Measurements from ENCODE around the gene RARA.

RARA gene

DNA sequence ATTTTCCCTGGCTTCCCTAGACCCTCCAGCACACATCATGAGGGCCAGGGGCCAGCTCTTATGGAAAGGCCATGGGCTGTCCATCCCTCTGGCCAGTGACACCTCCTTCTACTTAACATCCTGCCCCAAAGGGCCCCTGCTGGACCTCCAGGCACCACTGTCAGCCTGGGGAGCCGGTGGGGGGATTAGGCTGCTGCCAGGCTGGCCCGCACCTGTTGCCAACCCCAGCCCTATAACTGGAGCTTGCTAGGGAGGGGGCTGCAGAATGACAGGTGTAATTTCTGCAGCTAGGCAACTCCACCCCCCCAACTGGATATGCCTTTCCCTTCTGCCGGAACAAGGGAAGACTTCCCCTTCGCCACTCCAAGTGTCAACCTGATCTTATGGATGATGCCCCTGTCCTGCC lies 12.5 kb downstream of the RARA start:
- Histone ChIP-seq H3K36me3 (peaks cover 4% of the 10 kb centered on the region), H3K9me3 (no peaks in the 10 kb centered on the region), H3K27me3 (no peaks in the 10 kb centered on the region), H3K4me1 (ENCODE audit: control insufficient read depth in 1 of 2, insufficient read depth in 1 of 2, low read depth in 1 of 2, low read length in 1 of 2) (peaks cover 81 to 92% of the 10 kb centered on the region in 2 experiments), H3K4me3 (ENCODE audit: low read depth in 1 of 2, low read length in 1 of 2) (peak overlapping the region; percentile 88 to 99), H3K27ac (peak overlapping the region; percentile 98)
- TF ChIP-seq, protein P1, sequence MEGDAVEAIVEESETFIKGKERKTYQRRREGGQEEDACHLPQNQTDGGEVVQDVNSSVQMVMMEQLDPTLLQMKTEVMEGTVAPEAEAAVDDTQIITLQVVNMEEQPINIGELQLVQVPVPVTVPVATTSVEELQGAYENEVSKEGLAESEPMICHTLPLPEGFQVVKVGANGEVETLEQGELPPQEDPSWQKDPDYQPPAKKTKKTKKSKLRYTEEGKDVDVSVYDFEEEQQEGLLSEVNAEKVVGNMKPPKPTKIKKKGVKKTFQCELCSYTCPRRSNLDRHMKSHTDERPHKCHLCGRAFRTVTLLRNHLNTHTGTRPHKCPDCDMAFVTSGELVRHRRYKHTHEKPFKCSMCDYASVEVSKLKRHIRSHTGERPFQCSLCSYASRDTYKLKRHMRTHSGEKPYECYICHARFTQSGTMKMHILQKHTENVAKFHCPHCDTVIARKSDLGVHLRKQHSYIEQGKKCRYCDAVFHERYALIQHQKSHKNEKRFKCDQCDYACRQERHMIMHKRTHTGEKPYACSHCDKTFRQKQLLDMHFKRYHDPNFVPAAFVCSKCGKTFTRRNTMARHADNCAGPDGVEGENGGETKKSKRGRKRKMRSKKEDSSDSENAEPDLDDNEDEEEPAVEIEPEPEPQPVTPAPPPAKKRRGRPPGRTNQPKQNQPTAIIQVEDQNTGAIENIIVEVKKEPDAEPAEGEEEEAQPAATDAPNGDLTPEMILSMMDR (IDR thresholded peaks at IDR 0.05): no peak

DNA sequence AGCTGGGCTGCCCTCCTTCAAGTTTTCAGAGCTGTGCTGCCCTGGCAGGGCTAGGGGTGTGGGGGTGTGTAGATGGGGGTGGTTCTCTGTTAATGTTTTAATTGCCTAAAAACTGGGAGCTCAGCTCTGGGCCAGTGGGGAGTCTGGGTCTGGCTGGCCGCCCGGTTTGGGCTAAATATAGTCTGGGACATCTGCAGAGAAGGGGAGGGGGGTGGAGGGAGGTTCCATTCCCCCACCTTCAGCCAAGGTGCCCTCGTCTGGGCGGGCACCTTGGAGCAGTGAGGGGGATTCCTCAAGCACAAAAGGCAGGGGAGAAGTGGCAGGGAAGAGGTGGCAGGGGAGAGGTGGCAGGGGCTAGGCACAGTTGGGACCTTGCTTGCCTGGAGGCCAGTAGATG lies 13.0 kb downstream of the RARA start:
- Histone ChIP-seq H3K9me3 (no peaks in the 10 kb centered on the region), H3K36me3 (peaks cover 4% of the 10 kb centered on the region), H3K27me3 (no peaks in the 10 kb centered on the region), H3K4me1 (ENCODE audit: control insufficient read depth in 1 of 2, insufficient read depth in 1 of 2, low read depth in 1 of 2, low read length in 1 of 2) (peaks cover 81 to 92% of the 10 kb centered on the region in 2 experiments), H3K27ac (peak overlapping the region; percentile 98), H3K4me3 (ENCODE audit: low read depth in 1 of 2, low read length in 1 of 2) (peak overlapping the region; percentile 88 to 99)
- TF ChIP-seq, protein P1 (IDR thresholded peaks at IDR 0.05): no peak

DNA sequence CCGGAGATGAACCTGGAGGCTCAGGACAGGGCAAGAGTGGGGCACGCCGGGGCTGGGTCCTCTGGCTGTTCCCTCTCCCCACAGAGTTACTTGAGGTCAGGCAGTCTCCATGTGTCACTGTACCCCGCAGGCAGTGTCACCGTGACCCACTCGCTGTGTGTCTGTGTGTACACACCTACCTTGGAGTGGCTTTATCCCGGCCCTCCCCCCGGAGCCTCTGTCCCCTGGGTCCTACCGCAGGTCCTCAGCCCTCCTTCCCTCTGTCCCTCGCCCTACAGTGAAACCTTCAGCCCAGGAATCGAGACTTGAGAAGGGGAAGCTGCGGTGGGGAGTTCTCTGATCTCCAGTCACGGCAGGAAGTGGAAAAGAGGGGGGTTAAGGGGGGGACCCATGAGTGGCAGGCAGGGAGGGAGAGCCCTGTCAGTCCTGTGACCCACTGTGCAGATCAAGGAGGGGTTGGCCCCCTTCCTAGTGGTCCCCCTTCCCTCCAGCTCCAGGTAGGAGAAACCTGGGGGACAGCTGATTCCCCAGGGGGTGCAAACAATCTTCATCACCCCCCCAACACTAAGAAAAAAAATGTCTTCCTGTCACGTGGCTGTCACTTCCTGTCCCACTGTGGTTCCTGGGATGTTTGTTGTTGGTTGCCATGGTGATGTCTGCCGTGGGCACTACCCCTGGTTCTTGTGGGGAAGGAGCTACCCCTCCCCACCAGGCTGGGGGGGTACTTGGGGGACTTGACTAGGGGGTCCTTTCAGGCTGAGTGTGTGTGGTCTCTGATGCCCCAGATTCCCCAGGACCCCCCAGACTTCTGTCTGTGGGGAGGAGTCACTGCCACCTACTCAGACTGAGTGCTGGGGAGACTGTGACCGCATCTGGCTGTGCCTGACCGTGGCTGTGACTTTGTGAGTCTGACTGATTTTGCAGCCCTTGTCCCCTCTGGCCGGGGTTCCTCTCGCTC lies 13.7 kb downstream of the RARA start:
- peaks cover 4% of the 10 kb centered on the region for H3K36me3 ChIP-seq
- H3K27me3 ChIP-seq: no peaks in the 10 kb centered on the region
- TF ChIP-seq, protein P1 (IDR thresholded peaks at IDR 0.05): peak; percentile 40
- no peaks in the 10 kb centered on the region for H3K9me3 ChIP-seq
- H3K27ac ChIP-seq: peak overlapping the region; percentile 98
- peaks cover 81 to 92% of the 10 kb centered on the region in 2 experiments for H3K4me1 ChIP-seq (ENCODE audit: control insufficient read depth in 1 of 2, insufficient read depth in 1 of 2, low read depth in 1 of 2, low read length in 1 of 2)
- H3K4me3 ChIP-seq (ENCODE audit: low read depth in 1 of 2, low read length in 1 of 2): peak overlapping the region; percentile 88 to 99

DNA sequence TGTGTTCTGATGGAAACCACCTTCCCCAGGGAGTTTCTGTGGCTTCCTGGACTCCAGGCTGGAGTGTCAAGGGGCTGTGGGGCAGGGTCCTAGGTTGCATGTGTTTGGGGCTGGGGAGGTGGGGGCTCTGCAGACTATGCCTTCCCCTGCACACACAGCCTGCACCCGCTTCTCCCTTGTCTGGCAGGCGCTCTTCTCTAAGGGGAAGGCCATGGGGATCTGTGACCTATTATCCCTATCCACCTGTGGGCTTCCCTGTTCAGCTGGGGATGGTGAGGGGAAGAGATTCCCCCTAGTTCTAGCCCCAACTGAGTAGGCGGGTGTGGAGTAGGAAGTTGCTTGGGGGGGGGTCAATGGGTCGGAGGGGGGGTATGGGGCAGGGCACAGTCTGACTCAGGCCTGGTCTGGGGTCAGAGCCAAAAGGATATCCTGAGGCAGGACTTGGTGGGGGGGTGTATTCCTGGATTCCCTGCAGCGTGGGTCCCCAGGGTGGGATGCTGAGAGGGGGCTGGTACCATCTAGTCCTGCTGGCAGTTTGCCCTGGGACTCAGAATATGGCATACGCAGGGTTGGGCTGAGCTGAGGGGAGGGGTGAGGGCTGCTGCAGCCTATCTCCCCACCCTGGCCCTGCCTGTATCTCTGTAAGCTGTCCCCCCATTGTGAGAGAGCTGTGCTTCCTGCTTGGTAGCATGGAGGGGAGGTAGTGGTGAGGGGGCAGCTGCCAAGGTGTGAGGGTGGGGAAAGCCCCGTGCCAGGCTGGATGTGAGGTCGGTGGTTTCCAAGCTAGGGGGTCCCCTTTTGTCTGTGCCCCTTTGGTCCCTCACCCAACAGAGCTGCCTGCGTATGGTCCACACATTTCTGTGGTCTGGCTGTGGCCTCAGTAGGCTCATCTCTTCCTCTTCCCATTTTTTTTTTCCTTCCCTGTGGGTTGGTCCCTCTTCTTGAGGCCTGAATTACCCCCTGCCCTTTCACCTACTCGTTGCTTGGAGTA lies 14.7 kb downstream of the RARA start:
- H3K4me3 ChIP-seq (ENCODE audit: low read depth in 1 of 2, low read length in 1 of 2): peak overlapping the region; percentile 88 to 99
- TF ChIP-seq, protein P1 (IDR thresholded peaks at IDR 0.05): peak; percentile 3
- H3K4me1 ChIP-seq (ENCODE audit: control insufficient read depth in 1 of 2, insufficient read depth in 1 of 2, low read depth in 1 of 2, low read length in 1 of 2): peaks cover 89 to 98% of the 10 kb centered on the region in 2 experiments
- H3K27ac ChIP-seq: peak overlapping the region; percentile 98
- H3K9me3 ChIP-seq: no peaks in the 10 kb centered on the region
- peaks cover 4% of the 10 kb centered on the region for H3K36me3 ChIP-seq
- no peaks in the 10 kb centered on the region for H3K27me3 ChIP-seq

All from neutrophil (primary cell).